GM19328 (cell line): ENCODE results near the gene ELN.

Experiments used
- ATAC-seq: cut with Tn5 transposase; IDR thresholded peaks from one replicate; pipeline ENCODE4 v1.9.1; 2021; ENCODE audit warnings: mild to moderate bottlenecking, moderate library complexity; ENCODE audit not compliant: unreplicated experiment

The ELN gene

DNA sequence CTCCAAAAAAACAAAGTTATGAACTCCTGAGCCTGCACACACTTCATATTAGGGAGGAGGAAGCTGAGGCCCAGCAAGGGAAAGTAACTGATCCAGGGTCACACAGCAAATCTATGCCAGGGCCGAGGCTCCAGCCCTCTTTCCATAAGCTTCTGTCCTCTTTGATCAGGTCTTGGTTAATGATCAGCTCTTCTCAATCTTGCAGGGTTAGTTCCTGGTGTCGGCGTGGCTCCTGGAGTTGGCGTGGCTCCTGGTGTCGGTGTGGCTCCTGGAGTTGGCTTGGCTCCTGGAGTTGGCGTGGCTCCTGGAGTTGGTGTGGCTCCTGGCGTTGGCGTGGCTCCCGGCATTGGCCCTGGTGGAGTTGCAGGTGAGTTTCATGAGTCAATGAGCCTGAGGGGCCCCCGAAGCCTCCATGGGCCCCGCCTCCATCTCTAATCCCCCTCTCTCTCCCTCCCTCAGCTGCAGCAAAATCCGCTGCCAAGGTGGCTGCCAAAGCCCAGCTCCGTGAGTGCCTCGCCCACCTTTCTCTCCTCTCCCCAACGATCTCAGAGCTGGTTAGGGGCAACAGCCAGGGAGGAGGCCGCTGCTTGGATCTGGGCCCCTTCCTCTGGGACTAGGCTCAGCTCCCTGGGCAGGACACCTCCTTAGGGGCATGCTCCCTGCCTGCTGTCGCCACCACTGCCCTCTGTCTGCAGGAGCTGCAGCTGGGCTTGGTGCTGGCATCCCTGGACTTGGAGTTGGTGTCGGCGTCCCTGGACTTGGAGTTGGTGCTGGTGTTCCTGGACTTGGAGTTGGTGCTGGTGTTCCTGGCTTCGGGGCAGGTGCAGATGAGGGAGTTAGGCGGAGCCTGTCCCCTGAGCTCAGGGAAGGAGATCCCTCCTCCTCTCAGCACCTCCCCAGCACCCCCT is 32.0 kb downstream of the ELN start:
- ATAC-seq, result no peak

DNA sequence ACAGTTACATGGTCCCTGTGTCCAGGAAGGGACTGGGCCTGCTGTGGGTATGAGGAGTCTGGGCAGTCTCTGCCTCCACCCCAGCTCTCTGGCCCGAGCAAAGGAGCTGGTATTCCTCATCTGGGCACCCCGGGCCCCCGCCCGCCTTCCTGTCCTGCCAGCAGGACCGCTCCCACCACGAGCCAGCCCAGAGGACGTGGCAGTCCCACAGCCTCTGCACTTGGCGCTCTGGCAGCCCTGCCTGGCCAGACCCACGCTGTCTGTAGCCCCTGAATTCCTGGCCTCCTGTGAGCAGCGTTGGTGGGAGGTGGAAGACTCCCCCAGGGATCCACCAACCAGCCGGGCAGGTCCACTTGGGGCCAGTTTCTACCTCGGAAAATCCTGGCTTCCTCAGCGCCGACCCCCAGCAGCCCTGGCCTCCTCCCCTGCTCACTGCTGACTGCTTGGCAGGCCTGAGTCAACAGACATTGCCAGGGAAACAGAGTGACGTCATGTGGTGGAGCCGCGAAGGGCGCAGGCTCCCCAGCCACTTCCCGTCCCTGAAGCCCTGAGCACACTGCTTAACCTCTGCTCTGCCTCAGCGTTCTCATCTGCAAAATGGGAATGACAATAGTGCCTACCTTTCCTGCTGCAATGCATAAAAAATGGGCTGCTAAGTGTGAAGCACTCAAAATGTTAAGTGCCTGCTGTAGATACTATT is 34.0 kb downstream of the ELN start:
- no peak for ATAC-seq

DNA sequence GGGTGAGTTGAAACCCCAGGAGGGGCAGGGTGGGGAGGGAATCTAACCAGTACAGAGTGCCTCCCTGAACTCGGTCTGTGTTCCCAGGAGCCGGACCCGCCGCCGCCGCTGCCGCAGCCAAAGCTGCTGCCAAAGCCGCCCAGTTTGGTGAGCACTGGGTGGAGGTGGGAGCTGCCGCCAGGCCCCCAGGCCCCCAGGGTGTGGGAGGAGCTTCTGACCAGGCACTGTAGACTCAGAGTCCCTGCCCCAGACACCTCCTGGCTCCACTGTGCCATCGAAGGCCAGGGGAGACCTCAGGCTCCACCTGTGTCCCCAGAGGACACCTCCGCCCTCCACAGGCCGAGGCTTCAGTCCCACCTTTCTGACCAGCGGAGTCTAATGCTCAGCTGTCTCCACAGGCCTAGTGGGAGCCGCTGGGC is 35.3 kb downstream of the ELN start:
- no peak for ATAC-seq

DNA sequence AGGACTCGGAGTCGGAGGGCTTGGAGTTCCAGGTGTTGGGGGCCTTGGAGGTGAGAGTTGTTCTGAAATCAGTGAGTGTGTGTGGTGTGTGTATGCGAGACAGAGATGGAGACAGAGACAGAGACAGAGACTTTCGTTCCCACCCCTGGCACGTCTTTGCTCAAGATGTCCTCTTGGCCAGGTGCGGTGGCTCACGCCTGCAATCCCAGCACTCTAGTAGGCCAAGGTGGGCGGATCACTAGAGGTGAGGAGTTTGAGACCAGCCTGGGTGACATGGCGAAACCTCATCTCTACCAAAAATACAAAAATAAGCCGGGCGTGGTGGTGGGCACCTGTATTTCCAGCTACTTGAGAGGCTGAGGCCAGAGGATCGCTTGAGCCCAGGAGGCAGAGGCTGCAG is 35.7 kb downstream of the ELN start:
- ATAC-seq, result no peak

DNA sequence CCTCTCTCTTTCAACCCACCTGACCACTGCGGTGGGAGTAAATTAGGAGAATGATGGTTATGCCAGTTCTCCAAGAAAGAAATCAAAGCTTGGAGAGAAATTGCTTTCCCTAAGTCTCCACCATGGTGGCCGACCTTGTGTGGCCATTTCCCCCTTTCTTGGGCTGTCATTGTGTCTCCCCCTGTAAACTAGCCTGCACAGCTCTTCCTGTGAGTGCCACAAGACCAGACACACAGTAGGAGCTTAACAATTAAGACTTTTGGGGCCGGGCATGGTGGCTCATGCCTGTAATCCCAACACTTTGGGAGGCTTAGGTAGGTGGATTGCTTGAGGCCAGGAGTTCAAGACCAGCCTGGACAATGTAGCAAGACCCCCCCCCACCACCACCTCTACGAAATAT is 36.7 kb downstream of the ELN start:
- ATAC-seq, result no peak

DNA sequence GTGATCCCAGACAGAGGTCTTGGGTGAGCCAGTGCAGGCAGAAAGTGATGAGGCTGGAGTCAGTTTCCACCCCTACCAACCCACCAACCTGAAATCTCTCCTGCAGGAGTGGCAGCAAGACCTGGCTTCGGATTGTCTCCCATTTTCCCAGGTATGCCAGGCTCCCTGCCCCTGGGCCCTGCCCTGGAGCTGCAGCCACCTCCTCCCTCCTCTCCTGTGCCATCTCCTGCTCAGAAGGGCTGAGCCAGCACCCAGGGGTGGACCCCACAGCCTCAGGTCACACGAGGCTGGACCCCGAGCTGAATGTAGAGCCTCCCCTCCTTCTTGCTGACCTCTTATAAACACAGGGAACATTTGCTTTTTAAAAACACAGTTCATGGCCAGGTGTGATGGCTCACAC is 38.7 kb downstream of the ELN start:
- no peak for ATAC-seq

DNA sequence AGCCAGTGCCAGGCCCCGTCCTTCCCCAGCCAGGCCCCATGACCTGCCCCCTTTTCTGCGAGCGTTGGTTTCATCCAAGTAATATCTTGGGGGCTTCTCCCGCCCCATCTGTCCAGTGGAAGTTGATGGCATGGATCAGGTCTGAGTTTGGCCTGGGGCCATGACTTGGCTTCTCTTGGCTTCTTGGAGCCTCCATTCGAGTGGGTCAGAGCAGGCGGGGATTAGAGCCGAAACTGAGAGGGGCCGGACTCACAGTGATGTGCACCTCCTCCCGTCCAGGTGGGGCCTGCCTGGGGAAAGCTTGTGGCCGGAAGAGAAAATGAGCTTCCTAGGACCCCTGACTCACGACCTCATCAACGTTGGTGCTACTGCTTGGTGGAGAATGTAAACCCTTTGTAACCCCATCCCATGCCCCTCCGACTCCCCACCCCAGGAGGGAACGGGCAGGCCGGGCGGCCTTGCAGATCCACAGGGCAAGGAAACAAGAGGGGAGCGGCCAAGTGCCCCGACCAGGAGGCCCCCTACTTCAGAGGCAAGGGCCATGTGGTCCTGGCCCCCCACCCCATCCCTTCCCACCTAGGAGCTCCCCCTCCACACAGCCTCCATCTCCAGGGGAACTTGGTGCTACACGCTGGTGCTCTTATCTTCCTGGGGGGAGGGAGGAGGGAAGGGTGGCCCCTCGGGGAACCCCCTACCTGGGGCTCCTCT is 40.6 kb downstream of the ELN start:
- no peak for ATAC-seq

DNA sequence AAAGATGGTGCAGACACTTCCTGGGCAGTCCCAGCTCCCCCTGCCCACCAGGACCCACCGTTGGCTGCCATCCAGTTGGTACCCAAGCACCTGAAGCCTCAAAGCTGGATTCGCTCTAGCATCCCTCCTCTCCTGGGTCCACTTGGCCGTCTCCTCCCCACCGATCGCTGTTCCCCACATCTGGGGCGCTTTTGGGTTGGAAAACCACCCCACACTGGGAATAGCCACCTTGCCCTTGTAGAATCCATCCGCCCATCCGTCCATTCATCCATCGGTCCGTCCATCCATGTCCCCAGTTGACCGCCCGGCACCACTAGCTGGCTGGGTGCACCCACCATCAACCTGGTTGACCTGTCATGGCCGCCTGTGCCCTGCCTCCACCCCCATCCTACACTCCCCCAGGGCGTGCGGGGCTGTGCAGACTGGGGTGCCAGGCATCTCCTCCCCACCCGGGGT is 41.1 kb downstream of the ELN start:
- no peak for ATAC-seq

DNA sequence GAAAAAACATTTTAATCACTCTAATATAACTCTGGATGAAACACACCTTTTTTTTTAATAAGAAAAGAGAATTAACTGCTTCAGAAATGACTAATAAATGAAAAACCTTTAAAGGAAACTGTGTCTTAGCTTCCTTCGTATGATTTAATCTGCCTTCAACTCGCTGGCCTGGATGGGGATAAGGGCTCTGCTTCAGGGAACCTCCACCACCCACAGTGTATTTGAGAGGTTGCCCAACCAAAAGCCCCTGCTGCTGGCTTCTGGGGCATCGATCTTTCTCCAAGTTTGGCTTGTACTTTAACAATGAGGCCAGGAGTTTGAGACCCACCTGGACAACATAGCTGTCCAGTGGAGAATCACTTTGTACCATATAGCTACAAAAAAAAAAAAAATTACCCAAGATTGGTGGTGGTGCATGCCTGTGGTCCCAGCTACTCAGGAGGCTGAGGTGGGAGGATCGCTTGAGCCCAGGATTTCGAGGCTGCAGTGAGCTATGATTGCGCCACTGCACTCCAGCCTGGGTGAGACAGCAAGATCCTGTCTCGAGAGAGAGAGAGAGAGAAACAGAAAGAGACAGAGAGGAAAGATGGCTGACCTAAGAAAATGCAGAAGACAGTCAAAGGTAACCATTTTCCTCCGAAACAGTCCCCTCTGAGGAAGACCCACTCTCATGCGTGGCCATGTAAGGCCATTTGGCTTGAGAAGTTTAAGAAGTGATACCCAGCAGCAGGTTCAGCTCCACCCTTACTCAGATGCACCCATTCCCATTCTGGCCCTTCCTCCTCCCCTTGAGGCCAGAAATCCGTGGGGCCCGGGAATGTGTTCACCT is 42.0 kb downstream of the ELN start:
- ATAC-seq, result no peak

DNA sequence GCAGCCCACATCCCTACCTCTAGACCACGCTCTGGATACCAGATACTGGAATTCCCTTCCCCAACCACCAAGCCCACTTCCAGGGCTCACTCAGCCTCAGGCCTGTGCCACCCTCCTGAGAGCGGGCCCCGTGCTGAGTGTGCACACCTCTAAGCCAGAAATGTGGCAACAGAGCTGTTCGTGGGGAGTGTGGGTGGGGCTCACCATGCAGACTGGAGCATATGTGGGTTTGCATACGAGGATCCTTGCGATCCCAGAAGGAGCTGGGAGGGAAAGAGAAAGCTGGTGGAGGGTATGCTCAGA is 42.6 kb downstream of the ELN start:
- no peak for ATAC-seq

DNA sequence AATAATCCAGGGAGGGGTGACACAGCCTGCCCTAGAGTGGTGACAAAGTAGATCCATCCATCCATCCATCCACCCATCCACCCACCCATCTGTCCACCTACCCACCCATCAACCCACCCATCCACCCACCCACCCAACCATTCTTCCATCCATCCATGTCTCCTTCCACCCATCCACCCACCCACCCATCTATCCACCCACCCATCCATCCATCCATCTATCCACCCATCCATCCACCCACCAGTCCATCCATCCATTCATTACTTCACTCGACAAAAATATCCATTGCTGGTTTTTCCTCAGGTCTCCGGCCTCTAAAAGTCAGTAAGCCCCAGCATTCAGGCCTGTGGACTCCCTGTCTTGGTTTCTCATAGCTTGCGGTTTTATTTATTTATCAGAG is 43.1 kb downstream of the ELN start:
- no peak for ATAC-seq

DNA sequence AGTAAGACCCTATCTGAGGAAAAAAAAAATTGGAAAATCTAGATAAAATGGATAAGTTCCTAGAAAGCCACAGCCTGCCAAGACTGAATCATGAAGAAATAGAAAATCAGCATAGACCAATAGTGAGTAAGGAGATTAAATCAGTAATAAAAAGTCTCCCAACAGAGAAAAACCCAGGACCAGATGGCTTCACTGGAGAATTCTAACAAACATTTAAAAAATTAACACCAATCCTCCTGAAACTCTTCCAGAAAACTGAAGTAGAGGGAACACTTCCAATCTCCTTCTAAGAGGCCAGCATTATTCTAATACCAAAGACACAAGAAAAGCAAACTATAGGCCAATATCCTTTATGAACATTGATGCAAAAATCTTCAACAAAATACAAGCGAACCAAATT is 46.8 kb downstream of the ELN start:
- no peak for ATAC-seq

DNA sequence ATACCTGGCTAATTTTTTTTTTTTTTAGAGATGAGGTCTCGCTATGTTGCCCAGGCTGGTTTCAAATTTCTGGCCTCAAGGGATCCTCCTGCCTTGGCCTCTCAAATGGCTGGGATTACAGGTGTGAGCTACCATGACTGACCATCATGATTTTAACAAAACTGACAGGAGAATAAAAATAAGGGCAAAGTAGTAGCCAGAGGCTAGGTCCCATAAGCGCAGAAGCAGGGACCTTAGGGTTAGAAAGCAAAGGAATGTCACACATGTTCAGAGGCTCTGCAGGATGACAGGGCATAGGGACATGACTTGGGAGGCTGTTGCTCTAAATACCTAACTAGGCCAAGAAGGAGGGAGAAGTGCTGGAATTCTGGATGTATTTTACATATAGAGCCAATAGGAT is 50.5 kb downstream of the ELN start:
- ATAC-seq, result no peak

DNA sequence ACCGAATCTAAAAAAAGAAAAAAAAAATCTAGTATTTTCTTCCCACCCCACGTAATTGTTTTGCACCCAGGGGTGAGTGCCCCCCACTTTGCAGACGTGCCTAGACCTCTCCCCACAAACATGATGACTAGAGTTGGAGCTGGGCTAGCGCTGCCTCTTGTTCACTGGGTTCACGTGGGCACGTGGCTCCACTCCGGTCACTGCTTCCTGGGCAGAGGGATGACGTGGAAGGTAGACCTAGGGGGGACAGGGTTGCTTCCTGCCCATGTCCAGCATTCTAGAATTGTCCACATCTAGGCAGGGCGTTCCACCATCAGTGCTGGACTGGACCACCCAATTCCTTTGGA is 54.8 kb downstream of the ELN start:
- ATAC-seq, result no peak

DNA sequence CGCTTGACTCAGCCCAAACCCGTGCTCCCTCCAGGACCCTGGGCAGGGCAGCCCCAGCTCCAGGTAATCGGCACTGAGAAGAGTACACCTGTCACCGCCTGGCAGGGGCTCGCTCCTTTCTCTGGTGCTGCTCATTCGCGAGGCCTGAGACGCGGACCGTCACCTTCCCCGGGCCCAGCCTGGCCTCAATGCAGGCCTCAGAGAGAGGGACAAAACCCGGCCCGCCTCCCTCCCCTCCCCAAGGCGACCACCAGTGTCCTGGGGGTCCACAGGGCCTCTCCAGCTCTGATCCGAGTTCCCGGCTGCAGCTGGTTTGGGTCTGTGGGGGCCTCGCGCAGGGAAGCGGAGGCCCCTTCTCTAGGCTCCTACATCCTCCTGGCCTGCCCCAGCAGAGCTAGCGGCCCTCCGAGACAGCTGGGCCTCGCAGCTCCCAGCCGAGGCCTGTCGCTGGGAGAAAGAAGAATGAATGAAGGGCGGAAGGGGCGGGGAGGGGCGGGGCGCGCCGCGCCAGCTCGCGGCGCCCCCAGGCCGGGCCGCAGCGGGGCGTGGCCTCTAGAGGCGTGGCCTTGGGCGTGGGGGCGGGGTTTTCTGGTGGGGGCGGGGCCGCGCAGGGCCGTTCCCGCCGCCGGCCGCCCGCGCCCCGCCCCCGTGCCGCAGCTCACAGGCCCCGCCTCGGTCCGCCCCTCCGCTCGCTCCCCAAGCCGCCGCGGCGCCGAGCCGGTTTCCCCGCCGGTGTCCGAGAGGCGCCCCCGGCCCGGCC is 55.3 kb downstream of the ELN start, which contains the start of gene LIMK1:
LIMK1 (plus strand) TSS at position 688 of the 760 bp plus-strand sequence. CDS start 187 bp downstream, outside the sequence.
- peak; percentile 66 for ATAC-seq

DNA sequence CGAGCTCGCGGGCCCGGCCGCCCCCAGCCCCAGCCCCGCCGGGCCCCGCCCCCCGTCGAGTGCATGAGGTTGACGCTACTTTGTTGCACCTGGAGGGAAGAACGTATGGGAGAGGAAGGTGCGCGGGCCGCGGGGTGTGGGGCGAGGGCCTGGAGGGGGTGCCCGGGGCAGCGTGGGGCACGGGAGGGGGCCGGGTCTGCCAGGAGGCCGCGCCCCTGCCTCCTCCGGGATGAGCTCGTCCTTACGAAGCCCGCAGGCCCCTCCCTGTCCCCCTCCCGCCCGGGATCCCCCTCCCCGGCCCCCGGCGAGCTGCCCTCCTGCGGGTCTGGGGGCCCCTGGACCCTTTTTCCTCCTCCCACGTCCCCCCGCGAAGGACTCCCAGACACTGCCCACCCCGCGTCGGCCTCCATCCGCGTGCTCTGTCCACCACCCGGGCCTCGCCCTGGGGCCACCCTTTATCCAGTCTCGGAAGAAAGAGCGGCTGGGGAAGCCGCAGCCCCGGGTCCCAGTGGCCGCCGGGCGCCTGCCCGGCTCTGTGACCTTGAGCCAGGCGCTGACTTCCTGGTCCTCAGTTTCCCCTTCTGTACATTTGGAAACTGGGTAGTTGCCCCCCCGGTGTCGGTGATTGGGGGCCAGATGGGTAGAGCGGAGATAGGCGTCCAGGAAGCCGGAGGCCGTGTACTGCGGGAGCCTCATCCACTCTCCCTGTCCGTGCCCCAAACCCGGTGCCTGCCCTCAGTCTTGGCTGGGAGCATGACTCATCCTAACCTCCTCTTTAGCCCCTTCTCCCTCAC is 56.2 kb downstream of the ELN start:
- peak; percentile 40 for ATAC-seq

DNA sequence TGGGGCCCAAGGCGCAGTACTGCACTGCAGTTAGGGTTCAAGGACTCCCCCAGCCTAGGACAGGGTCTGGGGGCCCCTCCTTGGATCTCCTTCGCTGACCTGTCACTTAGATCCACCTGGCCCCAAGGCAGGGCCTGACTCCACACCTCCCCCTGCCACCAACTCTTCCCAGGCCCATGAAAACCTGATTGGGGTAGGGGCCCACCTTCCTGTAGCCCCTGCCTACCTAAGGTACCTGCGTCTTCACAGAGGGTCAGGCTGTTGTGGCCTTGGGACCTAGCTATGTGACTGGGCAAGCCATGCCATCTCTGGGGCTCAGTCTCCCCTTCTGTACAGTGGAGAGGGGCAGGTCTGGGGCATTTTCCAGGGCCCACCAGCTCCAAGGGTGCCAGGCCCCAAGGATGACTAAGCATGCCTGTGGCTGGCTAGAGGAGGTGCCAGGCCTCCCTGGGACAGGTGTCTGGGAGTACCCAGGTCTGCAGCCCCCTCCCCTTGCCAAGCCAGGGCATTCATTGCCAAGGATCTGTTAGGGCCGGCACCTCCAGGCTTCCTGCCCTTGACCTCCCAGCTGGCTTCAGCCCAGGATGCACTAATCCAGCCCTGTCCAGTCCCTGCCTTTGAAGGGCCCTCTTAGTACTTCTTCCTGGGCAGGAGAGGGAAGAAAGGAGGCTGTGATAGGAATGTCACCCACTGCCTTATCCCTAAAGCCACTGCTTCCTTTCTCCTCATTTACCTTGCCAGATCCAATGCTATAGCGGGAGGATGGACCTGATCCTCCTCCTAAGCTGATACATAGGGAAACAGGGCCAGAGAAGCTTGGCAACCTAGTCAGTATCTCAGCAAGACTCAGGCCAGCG is 57.0 kb downstream of the ELN start:
- no peak for ATAC-seq

DNA sequence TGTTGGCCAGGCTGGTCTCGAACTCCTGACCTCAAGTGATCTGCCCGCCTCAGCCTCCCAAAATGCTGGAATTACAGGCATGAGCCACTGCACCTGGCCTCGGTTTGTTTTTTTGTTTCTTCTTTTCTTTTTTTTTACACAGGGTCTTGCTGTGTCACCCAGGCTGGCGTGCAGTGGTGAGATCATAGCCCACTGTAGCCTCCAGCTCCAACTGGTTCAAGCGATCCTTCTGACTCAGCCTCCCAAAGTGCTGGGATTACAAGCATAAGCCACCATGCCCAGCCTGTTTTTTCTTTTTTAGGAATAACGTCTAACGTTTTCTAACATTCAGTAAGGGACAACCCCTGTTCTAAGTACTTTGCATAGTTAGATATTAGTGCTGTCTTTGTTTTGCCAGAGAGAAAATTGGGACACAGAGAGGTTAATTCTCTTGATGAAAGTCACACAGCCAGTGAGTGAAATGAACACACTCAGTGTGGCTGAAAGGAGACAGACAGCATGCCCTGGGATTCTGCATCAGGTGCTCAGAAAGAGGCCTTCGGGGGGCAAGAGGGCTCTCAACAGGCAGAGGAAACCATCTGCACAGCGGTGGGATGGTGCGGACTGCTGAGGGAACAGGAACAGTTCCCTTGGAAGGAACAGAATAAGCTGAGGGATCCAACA is 59.9 kb downstream of the ELN start:
- ATAC-seq, result no peak
